T-helper 2 cell treated with Interferon-gamma antibody and Interleukin-4, amounts not matched to agents 100 ng/mL and 5 ng/mL, for 36 hours (primary cell): Measurements from ENCODE around the gene GTF2E1. TPM values are rescaled to one million over a fixed set of nuclear protein-coding genes. Genes with fewer than 3 reads are reported as not detected.

Experiments
- intact Hi-C: fragments of 100-400 bp; cut with micrococcal nuclease; formaldehyde crosslinking; loops from one replicate; pipeline ENCODE4 v1.15.1; 2023
- total RNA-seq: library from RNA; stranded (reverse); gene quantifications from 2 replicates; pipeline ENCODE4 v1.2.3, GENCODE V29; 2022

GTF2E1 gene
- total RNA-seq, 1 donor from 2014 or later = 27.2 TPM

DNA sequence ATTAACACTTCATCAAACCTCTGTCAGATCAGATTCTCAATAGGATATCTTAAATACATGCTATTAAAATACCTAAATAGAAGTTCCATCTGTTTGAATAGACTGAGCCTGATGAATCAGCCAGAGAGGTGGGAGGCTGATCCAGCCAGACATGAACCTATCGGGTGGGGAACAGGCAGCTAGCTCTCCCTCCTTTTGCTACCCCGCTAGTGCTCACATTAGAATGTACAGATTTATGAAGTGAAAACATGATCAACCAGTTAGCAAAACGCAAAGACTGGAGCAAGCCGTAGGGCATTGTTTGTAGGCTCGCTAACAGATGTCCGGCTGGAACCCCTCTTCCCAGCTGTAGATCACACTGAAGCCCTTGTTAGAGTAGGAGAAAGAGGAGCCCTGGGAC, 54.4 kb downstream of the GTF2E1 start:
- intact Hi-C loops = loop anchor here (10.0 kb wide), 1 partner anchor 552 kb away; no protein-coding TSS in a partner anchor

DNA sequence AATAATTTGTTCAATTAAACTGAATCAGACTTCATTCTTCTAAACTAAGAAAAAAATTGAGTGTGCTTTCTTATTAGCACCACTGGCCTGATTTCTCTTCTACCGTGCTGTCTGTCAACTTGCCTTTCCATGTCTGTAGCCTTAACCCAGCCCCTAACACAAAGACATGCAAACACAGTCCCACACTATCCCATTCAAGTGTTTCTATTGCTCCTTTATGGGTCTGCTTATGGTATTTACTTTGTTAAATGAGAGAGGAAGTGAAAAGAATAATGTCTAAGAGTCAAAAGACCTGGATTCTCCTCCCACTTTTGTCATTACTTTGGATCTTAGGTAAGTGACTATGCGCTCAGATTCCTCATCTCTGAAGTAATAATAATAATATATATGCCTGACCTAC, 55.3 kb downstream of the GTF2E1 start:
- intact Hi-C loops = loop anchor here (10.0 kb wide), 1 partner anchor 553 kb away; no protein-coding TSS in a partner anchor

DNA sequence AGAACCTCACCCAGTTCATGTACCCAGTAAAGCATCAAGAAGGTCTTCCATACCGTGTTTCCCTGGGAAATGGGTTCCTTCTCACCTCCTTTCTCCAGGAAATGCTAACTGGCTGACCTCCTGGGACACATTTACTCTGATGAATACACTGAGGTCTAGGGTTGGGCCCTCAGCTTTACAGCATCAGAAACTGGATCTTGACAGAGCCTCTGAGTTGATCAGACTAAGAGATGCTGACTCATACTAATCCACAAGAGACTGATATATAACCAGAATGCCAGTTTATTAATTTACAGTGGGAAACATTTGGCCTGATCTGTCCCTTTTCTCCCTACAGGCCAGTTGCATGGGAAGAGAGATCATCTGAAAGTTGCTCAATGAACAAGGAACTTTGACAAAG, 55.8 kb downstream of the GTF2E1 start:
- intact Hi-C loops = loop anchor here (10.0 kb wide), 1 partner anchor 554 kb away; no protein-coding TSS in a partner anchor

DNA sequence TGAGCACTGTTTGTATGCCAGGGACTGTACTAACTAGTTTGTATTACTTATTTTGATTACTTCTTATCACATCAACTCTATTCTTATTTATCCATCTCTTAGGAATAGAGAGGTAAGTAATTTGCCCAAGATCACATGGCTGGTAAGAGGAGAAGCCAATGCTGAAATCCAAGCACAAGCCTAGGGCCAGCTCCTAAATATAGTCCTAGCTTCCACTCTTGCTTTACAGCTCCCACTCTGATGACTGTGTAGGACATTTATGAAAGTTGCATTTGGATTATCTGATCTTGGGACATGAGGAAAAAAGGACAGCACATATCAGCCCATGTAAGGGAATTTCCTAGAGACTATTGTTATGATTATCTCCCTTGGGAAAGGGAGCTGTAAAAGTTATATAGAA, 58.1 kb downstream of the GTF2E1 start:
- intact Hi-C loops = no loop called here

DNA sequence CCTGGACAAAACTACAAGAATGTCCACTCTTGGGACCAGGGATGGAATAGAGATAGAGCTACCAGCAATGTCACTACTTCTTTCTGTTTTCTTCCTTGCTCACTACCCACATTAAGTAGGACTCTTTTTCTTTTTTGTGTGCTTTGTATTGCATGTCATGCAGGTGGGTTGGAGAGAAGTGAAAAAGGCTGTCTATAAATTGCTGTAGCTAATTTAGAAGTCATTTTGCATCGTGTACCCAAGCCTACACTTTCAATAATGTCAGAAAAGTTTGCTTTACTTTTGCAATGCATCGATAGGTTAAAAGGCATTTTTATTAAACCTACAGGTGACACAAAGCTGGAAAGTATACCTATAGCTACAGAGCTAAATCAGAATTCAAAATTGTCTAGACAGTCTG, 58.9 kb downstream of the GTF2E1 start:
- intact Hi-C loops = no loop called here

DNA sequence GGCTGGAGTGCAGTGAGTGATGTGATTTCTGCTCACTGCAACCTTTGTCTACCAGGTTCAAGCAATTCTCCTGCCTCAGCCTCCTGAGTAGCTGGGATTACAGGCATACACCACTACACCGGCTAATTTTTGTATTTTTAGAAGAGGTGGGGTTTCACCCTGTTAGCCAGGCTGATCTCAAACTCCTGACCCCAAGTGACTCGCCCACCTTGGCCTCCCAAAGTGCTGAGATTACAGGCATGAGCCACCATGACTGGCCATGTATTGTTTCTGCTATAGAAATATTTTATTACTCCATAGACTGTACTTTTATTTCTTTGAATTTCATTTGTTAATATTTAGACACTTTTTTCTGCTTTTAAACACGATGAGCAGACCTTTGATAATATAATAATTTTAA, 60.4 kb downstream of the GTF2E1 start:
- intact Hi-C loops = no loop called here

DNA sequence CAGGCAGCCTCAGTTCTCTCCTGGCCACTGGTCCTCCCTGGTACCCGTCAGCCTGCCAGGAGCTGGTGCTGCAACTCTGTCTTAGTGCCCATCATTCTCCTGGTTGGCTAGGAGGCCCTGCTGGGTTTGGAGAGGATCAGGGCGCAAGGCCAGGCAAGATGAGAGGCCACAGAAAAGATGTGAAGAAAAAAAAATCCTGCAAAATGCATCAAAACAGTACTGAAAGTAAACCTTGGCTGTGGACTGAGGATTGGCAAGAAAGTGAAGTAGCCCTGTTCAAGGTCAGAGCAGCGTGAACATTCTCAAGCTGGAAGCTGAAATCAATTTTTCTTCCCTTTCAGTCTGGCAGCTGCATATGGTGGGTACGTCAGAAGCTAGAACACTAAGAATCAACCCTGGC, 74.2 kb downstream of the GTF2E1 start:
- intact Hi-C loops = no loop called here

DNA sequence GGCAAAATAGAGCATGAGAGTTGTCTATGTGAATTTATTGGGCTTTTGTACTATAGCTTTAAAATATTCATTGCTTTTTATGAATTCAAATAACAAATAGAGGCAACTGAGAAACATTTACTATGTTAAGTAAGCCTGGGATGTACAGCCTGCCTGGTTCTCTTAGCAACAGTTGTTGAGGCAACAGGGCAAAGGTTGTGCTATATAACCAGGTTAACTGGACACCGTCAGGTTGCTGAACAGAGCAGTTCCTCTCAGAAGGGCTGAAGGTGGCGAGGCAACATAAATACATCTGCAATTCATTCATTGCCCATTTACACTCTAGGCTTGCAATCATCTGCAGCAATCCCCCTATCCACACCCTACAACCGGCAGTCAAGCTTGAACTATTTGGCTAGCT, 78.2 kb downstream of the GTF2E1 start:
- intact Hi-C loops = no loop called here

DNA sequence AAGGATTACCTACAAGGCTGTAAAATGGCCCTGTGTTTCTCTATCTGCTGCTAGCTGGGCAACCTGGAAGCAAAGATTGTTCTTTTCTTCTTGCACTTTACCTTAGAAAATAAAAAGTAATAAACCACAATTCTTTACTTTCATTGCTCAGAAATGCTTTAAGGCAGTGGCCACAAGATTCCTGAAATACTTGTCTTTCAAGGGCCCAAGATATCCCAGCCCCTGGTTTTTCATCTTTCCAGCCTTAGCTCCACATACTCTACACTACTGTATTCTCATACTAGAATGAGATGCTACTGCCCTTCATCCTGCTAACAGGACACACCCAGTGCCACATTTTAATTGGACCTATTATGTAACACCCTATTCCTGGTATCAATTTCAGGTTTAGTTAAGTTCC, 78.9 kb downstream of the GTF2E1 start:
- intact Hi-C loops = no loop called here

DNA sequence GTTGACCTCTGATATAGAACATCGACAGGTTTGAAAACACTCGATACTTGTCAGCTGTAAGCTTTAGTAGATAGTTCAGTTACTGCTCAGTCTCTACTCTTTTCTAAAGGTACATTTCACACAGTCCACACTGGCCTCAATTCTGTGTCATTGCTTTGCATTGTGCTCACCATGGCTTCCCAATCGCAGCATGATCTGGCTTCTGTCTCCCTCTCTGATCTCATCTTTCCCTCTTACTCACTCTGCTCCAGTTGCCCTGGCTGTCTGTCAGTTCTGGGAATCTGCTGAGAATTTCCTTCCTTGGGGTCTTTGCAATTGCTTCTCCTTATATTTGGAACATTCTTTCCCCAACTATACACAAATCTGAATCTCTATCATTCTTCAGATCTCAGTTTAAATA, 80.6 kb downstream of the GTF2E1 start:
- intact Hi-C loops = no loop called here

DNA sequence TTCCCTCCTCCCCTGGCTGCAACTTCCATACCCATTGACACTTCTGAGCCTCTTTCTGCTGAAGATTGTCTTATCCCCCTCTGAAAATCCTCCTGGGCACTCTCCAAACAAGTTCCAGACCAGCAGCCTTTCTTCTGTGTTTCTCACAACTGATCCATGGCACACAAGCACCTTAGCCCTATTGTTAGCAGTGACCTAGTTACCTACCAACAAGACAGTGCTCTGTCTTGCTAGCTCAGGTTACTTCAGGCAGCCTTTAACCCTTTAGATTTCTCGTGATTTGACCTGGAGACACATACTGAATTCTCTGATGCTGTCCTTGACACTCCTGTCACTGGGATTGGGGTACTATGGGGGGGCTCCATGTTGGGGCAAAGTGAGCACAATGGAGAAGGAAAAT, 82.1 kb downstream of the GTF2E1 start:
- intact Hi-C loops = no loop called here

DNA sequence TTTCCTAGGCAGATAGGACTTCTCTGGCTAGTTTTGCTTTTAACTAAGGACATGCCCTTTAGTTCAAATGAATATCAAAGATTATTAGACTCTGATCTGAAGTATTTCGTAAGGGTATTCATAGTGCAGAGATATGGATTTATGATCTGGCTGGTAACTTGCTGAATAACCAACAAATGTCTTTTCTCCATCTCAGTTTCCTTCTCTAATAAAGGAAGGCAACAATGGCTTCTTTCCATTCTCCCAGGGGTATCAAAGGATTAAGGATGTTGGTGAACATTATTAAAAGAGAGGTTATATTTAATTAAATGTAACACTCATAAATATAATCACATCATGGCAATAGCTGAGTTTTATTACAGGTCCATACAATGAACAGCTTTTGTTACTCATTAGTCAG, 86.3 kb downstream of the GTF2E1 start:
- intact Hi-C loops = no loop called here

DNA sequence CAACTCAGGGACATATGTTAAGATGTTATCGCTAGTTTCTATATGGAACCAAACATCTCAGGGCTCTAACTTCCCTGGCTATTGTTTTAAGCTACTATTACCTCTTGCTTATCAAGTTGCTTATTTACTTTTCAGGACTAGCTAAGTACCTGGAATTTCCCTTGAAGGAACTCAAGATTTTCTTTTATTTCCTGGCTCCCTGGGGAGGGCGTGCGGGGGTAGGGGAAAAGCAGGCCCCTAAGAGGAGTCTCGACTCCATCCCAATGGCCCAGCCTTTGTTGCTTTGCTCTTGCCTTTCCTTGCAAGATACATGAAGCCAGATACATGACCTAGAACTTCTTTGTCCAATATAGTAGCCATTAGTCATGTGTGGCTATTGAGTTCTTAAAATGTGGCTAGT, 88.5 kb downstream of the GTF2E1 start:
- intact Hi-C loops = no loop called here

Other genes with a start within 250 kb of the GTF2E1 start
- gene NDUFB4, start 146.4 kb upstream of the GTF2E1 start, total RNA-seq = 128 and 131 TPM in 2 replicates
- 0.50 and 0.64 TPM in 2 replicates for gene HGD, start 60.5 kb upstream of the GTF2E1 start, total RNA-seq
- gene RABL3, start 228 bp upstream of the GTF2E1 start, total RNA-seq = 26.4 and 28.8 TPM in 2 replicates
- gene STXBP5L, start 165.5 kb downstream of the GTF2E1 start, total RNA-seq = not detected in 2 replicates